ENCODE measurements around the gene AOPEP. TPM values are rescaled to one million over a fixed set of nuclear protein-coding genes. Genes with fewer than 3 reads are reported as not detected.

Gene AOPEP
- total RNA-seq, 1 donor from 2014 or later: 16.6 TPM

GRCh38 chr9:94779031-94779430, 52.5 kb downstream of the AOPEP start:
- Histone ChIP-seq H3K27me3 (no peaks in the 10 kb centered on the region), H3K9me3 (ENCODE audit: low read depth) (no peaks in the 10 kb centered on the region), H2AFZ (replicated peaks) (no peak overlapping the region), H3K4me3 (no peak overlapping the region), H3K36me3 (no peaks in the 10 kb centered on the region), H3K27ac (no peak overlapping the region), H3K9ac (no peak overlapping the region), H3K4me1 (no peaks in the 10 kb centered on the region), H3K79me2 (ENCODE audit: low read depth) (no peaks in the 10 kb centered on the region), H4K20me1 (ENCODE audit: low read depth) (peaks cover 3% of the 10 kb centered on the region), H3F3A (ENCODE audit: low read depth) (no peaks in the 10 kb centered on the region), H3K4me2 (no peak overlapping the region)
- H3K9me3 Mint-ChIP-seq: no peaks in the 10 kb centered on the region
- H3K27ac Mint-ChIP-seq: no peak overlapping the region
- no peak for TF ChIP-seq EZH2phosphoT487 (IDR thresholded peaks at IDR 0.05)
- no peak for TF ChIP-seq EZH2 (IDR thresholded peaks at IDR 0.05)
- TF ChIP-seq CTCF (IDR thresholded peaks at IDR 0.05): no peak
- no peak overlapping the region for H3K4me3 Mint-ChIP-seq
- no peaks in the 10 kb centered on the region for H3K36me3 Mint-ChIP-seq
- DNase-seq (ENCODE audit: low spot score): no peak
- H3K27me3 Mint-ChIP-seq (ENCODE audit: insufficient read depth, low read depth): no peaks in the 10 kb centered on the region
- peaks cover 6% of the 10 kb centered on the region for H3K4me1 Mint-ChIP-seq

DNA sequence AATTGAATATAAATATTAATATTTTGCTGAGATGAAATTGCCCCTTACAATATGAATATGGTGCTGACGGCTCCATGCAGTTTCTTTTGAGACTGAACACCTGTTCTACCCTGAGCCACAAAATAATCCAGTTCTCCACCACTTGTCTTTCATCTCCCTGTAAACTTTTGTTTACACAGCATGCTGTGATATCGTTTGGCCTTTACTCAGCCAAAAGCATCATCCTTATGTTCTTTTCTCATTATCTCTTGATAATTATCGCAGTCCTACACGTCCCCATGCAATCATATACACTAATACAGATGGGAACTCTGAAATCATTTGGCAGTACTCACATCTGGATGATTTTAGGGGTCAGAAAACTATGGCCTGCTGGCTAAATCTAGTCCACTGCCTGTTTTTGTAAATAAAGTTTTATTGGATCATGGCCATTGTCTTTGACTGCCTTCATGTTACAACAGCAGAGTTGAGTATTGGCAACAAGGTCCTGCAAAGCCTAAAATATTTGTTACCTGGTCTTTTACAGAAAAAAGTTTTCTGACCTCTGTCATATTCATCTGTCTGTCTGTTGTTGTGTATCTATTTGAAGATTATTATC, 53.3 kb downstream of the AOPEP start:
- no peak for DNase-seq (ENCODE audit: low spot score)
- Histone ChIP-seq H3K79me2 (ENCODE audit: low read depth) (no peaks in the 10 kb centered on the region), H3K4me1 (no peaks in the 10 kb centered on the region), H3K4me3 (no peak overlapping the region), H3K4me2 (no peak overlapping the region), H3K9ac (no peak overlapping the region), H3K36me3 (no peaks in the 10 kb centered on the region), H4K20me1 (ENCODE audit: low read depth) (peaks cover 3% of the 10 kb centered on the region), H3K27ac (no peak overlapping the region), H3K9me3 (ENCODE audit: low read depth) (no peaks in the 10 kb centered on the region), H2AFZ (replicated peaks) (no peak overlapping the region), H3F3A (ENCODE audit: low read depth) (no peaks in the 10 kb centered on the region), H3K27me3 (no peaks in the 10 kb centered on the region)
- Mint-ChIP-seq H3K36me3 (no peaks in the 10 kb centered on the region), H3K27ac (no peak overlapping the region), H3K9me3 (no peaks in the 10 kb centered on the region), H3K27me3 (ENCODE audit: insufficient read depth, low read depth) (no peaks in the 10 kb centered on the region), H3K4me3 (no peak overlapping the region), H3K4me1 (peaks cover 6% of the 10 kb centered on the region)
- TF ChIP-seq CTCF (IDR thresholded peaks at IDR 0.05): no peak
- no peak for TF ChIP-seq EZH2phosphoT487 (IDR thresholded peaks at IDR 0.05)

DNA sequence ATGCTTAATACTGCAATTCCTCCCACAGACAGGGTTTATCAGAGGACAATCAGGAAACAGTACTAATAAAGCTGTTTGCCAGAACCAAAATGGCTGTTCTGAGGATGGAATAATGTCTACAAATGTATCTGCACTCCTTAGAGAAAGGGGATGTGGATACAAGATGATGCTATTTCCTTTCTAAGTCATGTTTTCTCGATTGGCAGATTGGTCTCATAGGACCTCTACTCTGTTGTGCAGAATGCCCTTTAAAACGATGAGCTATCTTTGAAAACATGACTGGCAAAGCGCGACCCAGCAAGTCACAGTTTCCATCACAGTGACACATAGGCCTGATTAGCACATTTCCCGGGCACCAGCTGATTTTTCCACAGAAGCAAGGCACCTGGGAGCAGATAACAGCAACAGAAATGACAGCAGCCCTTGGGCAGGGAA, 54.0 kb downstream of the AOPEP start:
- no peaks in the 10 kb centered on the region for H3K9me3 Mint-ChIP-seq
- no peak for DNase-seq (ENCODE audit: low spot score)
- no peak overlapping the region for H3K27ac ChIP-seq

More for the DNA sequence above, 54.0 kb downstream of the AOPEP start:
- Histone ChIP-seq H3K4me3 (no peak overlapping the region), H3K4me2 (no peak overlapping the region), H3K9ac (no peak overlapping the region), H3K79me2 (ENCODE audit: low read depth) (no peaks in the 10 kb centered on the region), H3K9me3 (ENCODE audit: low read depth) (no peaks in the 10 kb centered on the region), H3K4me1 (no peaks in the 10 kb centered on the region), H2AFZ (replicated peaks) (no peak overlapping the region), H4K20me1 (ENCODE audit: low read depth) (peaks cover 3% of the 10 kb centered on the region), H3F3A (ENCODE audit: low read depth) (no peaks in the 10 kb centered on the region), H3K36me3 (no peaks in the 10 kb centered on the region), H3K27me3 (no peaks in the 10 kb centered on the region)
- no peak overlapping the region for H3K4me3 Mint-ChIP-seq
- no peak overlapping the region for H3K27ac Mint-ChIP-seq
- TF ChIP-seq EZH2phosphoT487 (IDR thresholded peaks at IDR 0.05) (no peak), CTCF (IDR thresholded peaks at IDR 0.05) (no peak), EZH2 (IDR thresholded peaks at IDR 0.05) (no peak)
- H3K36me3 Mint-ChIP-seq: no peaks in the 10 kb centered on the region
- peaks cover 11% of the 10 kb centered on the region for H3K4me1 Mint-ChIP-seq
- H3K27me3 Mint-ChIP-seq (ENCODE audit: insufficient read depth, low read depth): no peaks in the 10 kb centered on the region
